IMR-90 (cell line): Measurements from ENCODE around the gene TEDC2. TPM values are rescaled to one million over a fixed set of nuclear protein-coding genes. Genes with fewer than 3 reads are reported as not detected.

Source experiments
- ATAC-seq: fragments of 200-7000 bp; cut with Tn5 transposase; 2 replicates; pipeline ENCODE4 v1.9.1; 2020; ENCODE audit warnings: low read depth, mild to moderate bottlenecking, moderate library complexity
- BruUV-seq: library from RNA; stranded (reverse); fragments of 400-500 nt; replicated peaks from 2 replicates; lab custom pipeline; 2021; lab: Mats Ljungman, UMichigan
- CTCF ChIA-PET: fragments of 300-600 bp; formaldehyde crosslinking; extraction: SDS; loops from one replicate; lab custom pipeline; 2021; ENCODE audit warnings: antibody characterized with exemption; lab: Yijun Ruan, JAX
- POLR2A ChIA-PET: fragments of 300-600 bp; sonication (Branson Sonifier 250); formaldehyde crosslinking; loops from one replicate; lab custom pipeline; 2022; ENCODE audit warnings: antibody characterized with exemption; ENCODE audit not compliant: unreplicated experiment; lab: Charles Lee
- DNase-seq: peaks from one replicate; pipeline ENCODE4 v3.0.0; 2013
- H2AFZ ChIP-seq: replicated peaks from 2 replicates; pipeline ENCODE3; 2013; ENCODE audit warnings: low read length, mild to moderate bottlenecking; ENCODE audit not compliant: poor library complexity
- H2AK5ac ChIP-seq: 2 replicates; pipeline ENCODE4 v1.6.1; 2013; ENCODE audit warnings: low read depth, low read length, inconsistent platforms
- H2AK9ac ChIP-seq: replicated peaks from 2 replicates; pipeline ENCODE3; 2013; ENCODE audit warnings: mild to moderate bottlenecking, low read depth, low read length, moderate library complexity; ENCODE audit not compliant: poor library complexity
- H2BK120ac ChIP-seq: 2 replicates; pipeline ENCODE4 v1.6.1; 2013; ENCODE audit warnings: low read depth, low read length, inconsistent platforms
- H2BK15ac ChIP-seq: 3 replicates; pipeline ENCODE4 v1.6.1; 2013; ENCODE audit warnings: low read depth, low read length, inconsistent platforms
- H2BK20ac ChIP-seq: 2 replicates; pipeline ENCODE4 v1.6.1; 2013; ENCODE audit warnings: low read depth, mild to moderate bottlenecking, inconsistent platforms, low read length, moderate library complexity
- H2BK5ac ChIP-seq: 2 replicates; pipeline ENCODE4 v1.6.1; 2013; ENCODE audit warnings: mild to moderate bottlenecking, low read depth, low read length, inconsistent platforms; ENCODE audit not compliant: poor library complexity, severe bottlenecking
- H3K14ac ChIP-seq: replicated peaks from 2 replicates; pipeline ENCODE4 v1.6.1; 2013; ENCODE audit warnings: low read depth, low read length, inconsistent platforms
- H3K18ac ChIP-seq: 2 replicates; pipeline ENCODE4 v1.6.1; 2013; ENCODE audit warnings: low read depth, low read length, control low read depth
- H3K23ac ChIP-seq: 2 replicates; pipeline ENCODE4 v1.6.1; 2013; ENCODE audit warnings: low read depth, low read length, inconsistent platforms
- H3K27ac ChIP-seq: 2 replicates; pipeline ENCODE4 v1.5.1; 2013; ENCODE audit warnings: mild to moderate bottlenecking, control low read depth, low read length; ENCODE audit not compliant: insufficient read depth
- H3K27me3 ChIP-seq: 2 replicates; pipeline ENCODE4 v1.6.1; 2013; ENCODE audit warnings: low read length; ENCODE audit not compliant: control insufficient read depth, insufficient read depth
- H3K36me3 ChIP-seq: 2 replicates; pipeline ENCODE4 v1.6.1; 2013; ENCODE audit warnings: low read length, mixed read lengths; ENCODE audit not compliant: control insufficient read depth, insufficient read depth
- H3K4ac ChIP-seq: 2 replicates; pipeline ENCODE4 v1.6.1; 2013; ENCODE audit warnings: low read depth, low read length, inconsistent platforms
- H3K4me1 ChIP-seq: 2 replicates; pipeline ENCODE4 v1.6.1; 2013; ENCODE audit warnings: low read length, mixed read lengths; ENCODE audit not compliant: control insufficient read depth, insufficient read depth
- H3K4me2 ChIP-seq: 2 replicates; pipeline ENCODE4 v1.6.1; 2013; ENCODE audit warnings: low read depth, mild to moderate bottlenecking, control low read depth, low read length, moderate library complexity
- H3K4me3 ChIP-seq: 2 replicates; pipeline ENCODE4 v1.5.1; 2013; ENCODE audit warnings: low read depth, mild to moderate bottlenecking, control low read depth, low read length, moderate library complexity; ENCODE audit not compliant: insufficient read depth
- H3K56ac ChIP-seq: 2 replicates; pipeline ENCODE4 v1.6.1; 2013; ENCODE audit warnings: low read length, inconsistent platforms; ENCODE audit not compliant: insufficient read depth; ENCODE audit errors: extremely low read depth
- H3K79me1 ChIP-seq, 2 experiments: 2 replicates each; pipeline ENCODE4 v1.6.1; 2013; ENCODE audit warnings: low read length in 2 of 2, inconsistent platforms in 1 of 2, low read depth in 1 of 2
- H3K9ac ChIP-seq: 2 replicates; pipeline ENCODE4 v1.6.1; 2013; ENCODE audit warnings: low read depth, low read length, control low read depth
- H3K9me1 ChIP-seq: 2 replicates; pipeline ENCODE4 v1.6.1; 2013; ENCODE audit warnings: low read length, inconsistent platforms; ENCODE audit not compliant: insufficient read depth
- H3K9me3 ChIP-seq: 2 replicates; pipeline ENCODE4 v1.6.1; 2013; ENCODE audit warnings: low read length; ENCODE audit not compliant: control insufficient read depth, insufficient read depth
- H4K20me1 ChIP-seq: 2 replicates; pipeline ENCODE4 v1.6.1; 2013; ENCODE audit warnings: low read length, inconsistent platforms; ENCODE audit not compliant: insufficient read depth
- H4K5ac ChIP-seq: 2 replicates; pipeline ENCODE4 v1.6.1; 2013; ENCODE audit warnings: mild to moderate bottlenecking, low read depth, low read length, control low read depth
- H4K8ac ChIP-seq, 2 experiments: 2 replicates each; pipeline ENCODE4 v1.6.1; 2013; ENCODE audit warnings: low read depth in 2 of 2, low read length in 2 of 2, control low read depth in 1 of 2, inconsistent platforms in 1 of 2
- H4K91ac ChIP-seq: 2 replicates; pipeline ENCODE4 v1.6.1; 2013; ENCODE audit warnings: low read depth, low read length, inconsistent platforms; ENCODE audit not compliant: insufficient read depth
- FOS ChIP-seq: fragments of 150-350 bp; IDR thresholded peaks from 2 replicates; pipeline ENCODE4 v1.6.1; 2016; ENCODE audit warnings: low read depth, low read length
- POLR2A ChIP-seq: IDR thresholded peaks from 2 replicates; pipeline ENCODE4 v1.6.1; 2012; ENCODE audit warnings: mild to moderate bottlenecking, low read depth, low read length
- RCOR1 ChIP-seq: IDR thresholded peaks from 2 replicates; pipeline ENCODE4 v1.6.1; 2012; ENCODE audit warnings: mild to moderate bottlenecking, low read length, improper control_type of control experiment; ENCODE audit not compliant: insufficient replicate concordance
- SMC3 ChIP-seq: fragments of 150-350 bp; IDR thresholded peaks from 2 replicates; pipeline ENCODE4 v1.6.1; 2016; ENCODE audit warnings: low read depth, mild to moderate bottlenecking, antibody characterized with exemption, low read length, moderate library complexity
- WGBS, 2 experiments: methylation state at CpG; one replicate each; pipeline versions ENCODE4 v1.1.5 to v1.1.7; 2013; ENCODE audit warnings: missing lambda C conversion rate in 2 of 2; ENCODE audit not compliant: insufficient read length in 1 of 2; ENCODE audit errors: extremely low coverage in 2 of 2; 5-methylcytosine and 5-hydroxymethylcytosine counted together
- dilution Hi-C: fragments of 300-500 bp; cut with HindIII; formaldehyde crosslinking; loops from one replicate; pipeline ENCODE4 v1.14.3; 2018; ENCODE audit warnings: low sequenced_read_pairs; ENCODE audit not compliant: unreplicated experiment
- in situ Hi-C: fragments of 300-500 bp; cut with MboI; formaldehyde crosslinking; loops from 3 replicates; pipeline ENCODE4 v1.14.3; 2019; ENCODE audit warnings: low sequenced_read_pairs, inconsistent platforms, mixed read lengths
- intact Hi-C: fragments of 100-400 bp; cut with micrococcal nuclease; formaldehyde crosslinking; loops from 2 replicates; pipeline ENCODE4 v1.10.0; 2022
- polyA plus RNA-seq, 3 experiments: library from polyadenylated mRNA; depleted of rRNA; stranded (reverse); fragments of >200 nt; gene quantifications; 2 replicates each; pipeline ENCODE4 v1.2.3, GENCODE V29; 2012; ENCODE audit warnings: low replicate concordance in 1 of 3
- total RNA-seq: library from RNA; depleted of rRNA; stranded (reverse); fragments of >200 nt; gene quantifications from 2 replicates; pipeline ENCODE4 v1.2.3, GENCODE V29; 2012

TEDC2 gene
- total and polyA plus RNA-seq, 2 of the 4 experiments (the other 2 are of a cell fraction) = 3.6 to 7.3 TPM

GRCh38 chr16:2492292-2492691, 32.4 kb downstream of the TEDC2 start:
- 95% methylated on average over 6 of the region's 13 CpGs; no CpG with 5 or more reads in 1 of the 2 experiments for WGBS, 2 experiments
- Histone ChIP-seq H3K9me3 (no peaks in the 10 kb centered on the region), H3K56ac (no peak overlapping the region), H3K9me1 (0 out of 2 replicates have a peak, but pooled peaks cover 4% of the 10 kb centered on the region), H2AK5ac (no peak overlapping the region), H2BK20ac (no peak overlapping the region), H4K5ac (no peak overlapping the region), H3K36me3 (peaks cover 14% of the 10 kb centered on the region; the same call in 1 of the 2 replicates), H3K4me1 (peaks cover 7% of the 10 kb centered on the region), H4K20me1 (peaks cover 19% of the 10 kb centered on the region), H2BK15ac (no peak overlapping the region), H4K8ac (no peak overlapping the region), H3K27me3 (no peaks in the 10 kb centered on the region), H3K18ac (no peak overlapping the region), H2AFZ (no peak overlapping the region), H3K27ac (no peak overlapping the region), H3K4me2 (no peak overlapping the region), H4K91ac (no peak overlapping the region), H3K23ac (no peak overlapping the region), H3K14ac (no peak overlapping the region), H3K9ac (no peak overlapping the region), H3K79me1 (peaks cover 6 to 41% of the 10 kb centered on the region in 2 experiments), H3K4ac (no peak overlapping the region), H2BK5ac (no peak overlapping the region), H2BK120ac (no peak overlapping the region), H2AK9ac (no peak overlapping the region), H3K4me3 (no peak overlapping the region)
- DNase-seq (no peak), ATAC-seq (no peak)
- intact Hi-C loops = no loop called here
- TF ChIP-seq POLR2A = no peak
- TF ChIP-seq SMC3 = no peak
- TF ChIP-seq FOS = no peak
- TF ChIP-seq RCOR1 = no peak
- POLR2A ChIA-PET = no interaction called here
- BruUV-seq = no TSS peak
- CTCF ChIA-PET = interaction anchor here (0.6 kb wide), 1 partner anchor 10 kb away, joined by 3 read pairs; no protein-coding TSS in a partner anchor
- dilution Hi-C loops = no loop called here
- in situ Hi-C loops = no loop called here
